GM18870 (cell line): ENCODE data around the gene BCORL1.

Source experiments
- ATAC-seq: cut with Tn5 transposase; IDR thresholded peaks from one replicate; pipeline ENCODE4 v1.9.1; 2021; ENCODE audit warnings: moderate library complexity; ENCODE audit not compliant: unreplicated experiment

The BCORL1 gene

GRCh38 chrX:130055899-130056298 is 73.5 kb downstream of the BCORL1 start:
- no peak for ATAC-seq

GRCh38 chrX:130057209-130057608 is 74.8 kb downstream of the BCORL1 start:
- no peak for ATAC-seq

- no peak for ATAC-seq
Observed at GRCh38 chrX:130058652-130059051, 76.2 kb downstream of the BCORL1 start.

- ATAC-seq = no peak
Observed at GRCh38 chrX:130060122-130061069, 78.0 kb downstream of the BCORL1 start.

DNA sequence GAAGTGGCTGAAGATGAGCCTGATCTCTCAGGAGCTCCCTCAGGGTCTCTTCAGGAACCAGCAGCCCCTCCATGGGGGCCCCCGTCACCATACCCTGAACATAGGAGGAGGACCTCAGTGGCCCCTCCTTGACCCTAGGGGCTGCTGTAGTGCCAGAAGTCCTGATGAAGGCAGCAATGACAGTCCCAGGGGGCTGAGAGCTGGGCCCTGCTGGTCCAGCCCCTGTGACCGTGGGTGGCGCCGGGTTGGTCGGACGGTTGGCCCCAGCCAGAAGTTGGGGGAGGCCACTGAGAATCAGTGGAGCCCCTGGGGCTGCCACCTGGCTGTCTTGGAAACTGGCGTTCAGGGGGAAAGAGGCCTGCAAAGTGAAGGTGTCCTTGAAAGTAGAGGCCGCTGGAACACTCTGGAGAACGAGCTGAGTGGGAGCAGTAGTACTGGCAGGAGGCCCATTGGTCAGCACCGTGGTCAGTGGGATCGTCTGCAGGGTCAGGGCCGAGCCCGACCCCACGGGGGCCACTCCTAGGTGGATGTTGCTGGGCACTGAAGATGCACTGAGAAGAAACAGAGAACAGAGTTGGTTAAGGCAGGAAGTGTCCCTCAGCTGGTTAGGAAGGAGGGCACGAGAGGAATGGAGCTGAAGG is 84.7 kb downstream of the BCORL1 start:
- no peak for ATAC-seq

- ATAC-seq = no peak
Observed at GRCh38 chrX:130071611-130072344, 89.3 kb downstream of the BCORL1 start.

GRCh38 chrX:130072345-130072740 is 89.9 kb downstream of the BCORL1 start:
- no peak for ATAC-seq

DNA sequence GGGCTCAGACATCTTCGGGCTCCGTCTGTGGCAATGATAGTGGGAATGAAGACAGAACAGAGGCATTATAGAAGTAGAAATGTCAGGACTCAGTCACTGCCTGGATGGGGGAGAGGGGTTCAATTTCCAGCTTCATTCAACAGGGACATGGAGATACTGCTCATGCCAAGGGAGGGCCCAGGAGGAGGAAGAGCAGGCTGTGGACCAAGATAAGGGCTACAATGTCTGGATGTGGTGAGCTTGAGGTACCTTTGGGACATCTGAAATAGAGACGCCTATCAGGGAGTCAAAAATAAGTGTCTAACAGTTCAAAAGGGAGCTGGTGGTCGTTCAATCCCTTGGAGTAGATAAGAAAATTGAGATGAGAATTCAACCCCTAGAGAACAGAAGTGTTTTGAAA is 93.3 kb downstream of the BCORL1 start:
- ATAC-seq = no peak

DNA sequence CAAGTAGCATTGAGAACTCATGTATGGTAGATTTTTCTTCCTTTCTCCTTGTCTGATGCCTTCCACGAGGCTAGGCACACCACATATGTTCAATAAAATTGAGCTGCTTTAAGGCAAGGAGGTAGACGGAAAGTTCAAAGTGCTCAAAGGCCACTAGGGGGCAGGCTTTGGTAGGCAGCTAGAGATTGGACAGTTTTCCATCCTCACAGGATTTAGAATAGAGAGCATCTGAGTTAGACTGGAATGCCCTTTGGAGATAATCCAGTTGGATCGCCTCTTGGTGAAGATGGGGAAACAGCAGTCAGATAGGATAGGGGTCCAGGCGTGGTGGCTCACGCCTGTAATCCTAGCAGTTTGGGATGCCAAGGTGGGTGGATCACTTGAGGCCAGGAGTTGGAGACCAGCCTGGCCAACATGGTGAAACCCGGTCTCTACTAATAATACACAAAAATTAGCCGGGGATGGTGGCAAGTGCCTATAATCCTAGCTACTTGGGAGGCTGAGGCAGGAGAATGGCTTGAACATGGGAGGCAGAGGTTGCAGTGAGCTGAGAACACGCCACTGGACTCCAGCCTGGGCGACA is 97.5 kb downstream of the BCORL1 start:
- no peak for ATAC-seq

GRCh38 chrX:130080791-130081367 is 98.4 kb downstream of the BCORL1 start:
- no peak for ATAC-seq

DNA sequence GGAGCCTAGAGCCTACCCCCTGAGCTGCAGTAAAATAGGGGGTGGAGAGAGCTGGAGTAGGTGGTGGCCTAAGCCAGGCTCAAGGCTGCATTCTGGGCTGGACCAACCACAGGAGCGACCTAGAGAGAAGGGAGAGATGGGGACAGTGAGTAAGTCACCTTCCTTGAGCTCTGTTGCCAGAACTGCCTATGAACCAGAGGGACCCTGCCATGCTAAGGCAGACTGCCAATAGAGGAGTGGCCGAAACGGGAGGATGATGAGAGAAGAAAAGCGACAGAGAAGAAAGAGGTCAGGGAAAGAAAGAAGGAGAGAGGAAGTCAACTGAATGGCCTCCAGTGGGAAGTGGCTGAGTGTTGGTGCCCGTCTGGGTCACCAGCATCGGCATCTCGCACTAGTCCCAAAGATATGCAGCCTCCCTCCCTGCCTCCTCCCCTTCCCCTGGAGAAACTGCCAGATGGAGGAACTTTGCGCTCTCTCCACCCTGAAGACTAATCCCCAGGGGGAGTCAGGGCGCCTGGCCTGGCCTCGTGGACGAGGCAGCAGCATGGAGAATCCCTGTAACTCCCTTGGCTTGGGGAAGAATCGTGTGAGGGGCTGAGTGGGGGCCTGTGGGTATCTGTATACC is 99.1 kb downstream of the BCORL1 start:
- no peak for ATAC-seq

GRCh38 chrX:130082244-130083106 is 100.0 kb downstream of the BCORL1 start:
- peak; percentile 69 for ATAC-seq

GRCh38 chrX:130083107-130083490 is 100.7 kb downstream of the BCORL1 start:
- no peak for ATAC-seq

GRCh38 chrX:130083656-130084382 is 101.4 kb downstream of the BCORL1 start:
- ATAC-seq = no peak

GRCh38 chrX:130084631-130085237 is 102.3 kb downstream of the BCORL1 start:
- no peak for ATAC-seq

GRCh38 chrX:130085551-130086446 is 103.4 kb downstream of the BCORL1 start:
- ATAC-seq = no peak

DNA sequence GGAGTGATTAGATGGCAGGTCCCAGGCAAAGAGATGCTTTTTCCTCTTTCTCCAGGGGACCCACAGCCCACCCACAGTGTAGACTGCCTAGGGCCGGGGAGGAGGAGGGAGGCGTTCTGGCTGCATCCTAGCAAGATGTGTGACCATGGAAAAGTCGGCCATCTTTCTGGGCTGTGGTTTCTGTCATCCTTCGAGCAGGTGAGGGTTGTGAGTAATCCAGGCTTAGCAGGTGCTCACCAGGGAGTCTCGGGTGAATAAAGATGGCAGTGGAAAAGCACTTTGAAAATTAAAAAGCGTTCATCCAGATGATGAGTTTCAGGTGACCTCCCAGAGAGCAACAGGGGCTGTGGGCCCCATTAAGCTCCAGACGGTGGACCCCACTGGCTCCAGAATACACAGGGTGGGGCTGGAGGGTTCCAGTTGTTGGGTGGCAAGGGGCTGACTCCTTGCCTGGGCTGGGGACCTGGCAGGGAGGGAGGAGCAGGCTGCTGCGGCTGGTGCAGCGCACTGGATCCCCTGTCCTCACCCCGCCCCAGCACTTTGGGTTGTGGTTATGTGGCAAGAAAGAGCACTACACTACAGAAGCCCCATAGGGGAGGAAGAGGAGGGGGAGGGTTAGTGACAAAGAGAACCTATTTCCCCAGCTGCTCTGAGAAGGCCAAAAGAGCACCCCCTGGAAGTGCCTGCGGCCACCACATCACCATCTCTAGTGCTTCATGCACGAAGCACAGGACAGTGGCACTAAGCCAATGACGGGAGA is 104.2 kb downstream of the BCORL1 start:
- peak; percentile 40 for ATAC-seq
